Measurements from ENCODE around the gene FA2H.
"Not testable (repeated sequence)": the region's sequence is repeated elsewhere in the genome, so short reads cannot be mapped to it uniquely, and the experiment has no call there.

The FA2H gene

DNA sequence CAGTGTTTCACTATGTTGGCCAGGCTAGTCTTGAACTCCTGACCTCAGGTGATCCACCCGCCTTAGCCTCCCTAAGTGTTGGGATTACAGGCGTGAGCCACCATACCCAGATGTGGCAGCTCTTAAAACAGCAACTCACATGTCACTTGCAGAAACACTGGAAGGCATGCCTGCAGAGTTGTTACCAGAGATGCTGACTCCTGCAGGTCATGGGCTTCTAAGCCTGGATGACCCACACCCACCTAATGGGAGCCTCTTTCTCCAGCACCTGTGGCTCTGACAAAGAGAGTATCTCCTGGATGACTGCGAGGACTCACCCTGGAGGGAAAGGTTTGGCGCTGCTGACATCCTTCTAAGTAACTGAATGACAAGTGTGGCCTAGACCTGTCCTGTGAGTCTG lies 96.8 kb downstream of the FA2H start:
- no peak for DNase-seq (ENCODE audit: low spot score)

DNA sequence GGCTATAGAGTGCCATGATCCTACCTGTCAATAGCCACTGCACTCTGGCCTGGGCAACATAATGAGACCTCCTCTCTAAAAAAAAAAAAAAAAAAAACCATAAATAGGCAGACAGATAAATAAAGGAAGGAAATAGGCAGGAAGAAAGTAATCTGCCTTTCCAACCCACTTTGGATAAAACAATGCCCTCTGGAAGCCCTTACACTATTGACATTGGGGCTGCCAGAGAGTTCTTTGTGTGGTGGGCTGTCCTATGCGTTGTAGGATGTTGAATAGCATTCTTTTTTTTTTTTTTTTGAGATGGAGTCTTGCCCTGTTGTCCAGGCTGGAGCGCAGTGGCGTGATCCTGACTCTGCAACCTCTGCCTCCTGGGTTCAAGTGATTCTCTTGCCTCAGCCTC lies 100.7 kb downstream of the FA2H start:
- no peak for DNase-seq (ENCODE audit: low spot score)

DNA sequence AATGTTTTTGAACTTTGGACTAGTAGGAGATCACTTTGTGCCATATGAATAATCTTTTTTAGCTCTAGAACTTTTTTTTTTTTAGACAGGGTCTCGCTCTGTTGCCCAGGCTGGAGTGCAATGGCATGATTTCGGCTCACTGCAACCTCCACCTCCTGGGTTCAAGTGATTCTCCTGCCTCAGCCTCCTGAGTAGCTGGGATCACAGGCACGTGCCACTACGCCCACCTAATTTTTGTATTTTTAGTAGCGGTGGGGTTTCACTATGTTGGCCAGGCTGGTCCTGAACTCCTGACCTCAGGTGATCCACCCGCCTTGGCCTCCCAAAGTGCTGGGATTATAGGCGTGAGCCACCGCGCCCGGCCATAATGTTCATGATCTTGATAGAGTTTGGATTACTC lies 105.7 kb downstream of the FA2H start:
- not testable (repeated sequence) for DNase-seq (ENCODE audit: low spot score)

DNA sequence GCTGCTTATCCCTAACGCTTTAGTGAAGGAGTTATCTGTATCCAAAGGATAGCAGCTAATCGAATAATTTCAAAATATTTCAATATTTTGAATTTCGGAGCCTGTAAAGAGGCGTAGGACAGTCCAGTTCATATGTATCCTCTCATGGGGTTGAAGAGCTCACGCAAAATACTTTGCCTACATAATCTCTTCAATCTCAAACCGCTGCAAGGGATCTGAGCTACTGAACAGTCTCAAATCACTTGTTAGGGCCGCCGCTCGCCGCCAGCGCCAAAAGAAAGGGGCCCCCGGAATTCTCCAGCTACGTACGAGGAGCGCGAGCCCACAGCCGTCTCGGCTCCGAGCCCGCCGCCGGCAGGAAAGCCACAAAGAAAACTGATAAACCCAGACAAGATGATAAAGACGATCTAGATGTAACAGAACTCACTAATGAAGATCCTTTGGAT lies 107.3 kb downstream of the FA2H start:
- peak; percentile 6 for DNase-seq (ENCODE audit: low spot score)

DNA sequence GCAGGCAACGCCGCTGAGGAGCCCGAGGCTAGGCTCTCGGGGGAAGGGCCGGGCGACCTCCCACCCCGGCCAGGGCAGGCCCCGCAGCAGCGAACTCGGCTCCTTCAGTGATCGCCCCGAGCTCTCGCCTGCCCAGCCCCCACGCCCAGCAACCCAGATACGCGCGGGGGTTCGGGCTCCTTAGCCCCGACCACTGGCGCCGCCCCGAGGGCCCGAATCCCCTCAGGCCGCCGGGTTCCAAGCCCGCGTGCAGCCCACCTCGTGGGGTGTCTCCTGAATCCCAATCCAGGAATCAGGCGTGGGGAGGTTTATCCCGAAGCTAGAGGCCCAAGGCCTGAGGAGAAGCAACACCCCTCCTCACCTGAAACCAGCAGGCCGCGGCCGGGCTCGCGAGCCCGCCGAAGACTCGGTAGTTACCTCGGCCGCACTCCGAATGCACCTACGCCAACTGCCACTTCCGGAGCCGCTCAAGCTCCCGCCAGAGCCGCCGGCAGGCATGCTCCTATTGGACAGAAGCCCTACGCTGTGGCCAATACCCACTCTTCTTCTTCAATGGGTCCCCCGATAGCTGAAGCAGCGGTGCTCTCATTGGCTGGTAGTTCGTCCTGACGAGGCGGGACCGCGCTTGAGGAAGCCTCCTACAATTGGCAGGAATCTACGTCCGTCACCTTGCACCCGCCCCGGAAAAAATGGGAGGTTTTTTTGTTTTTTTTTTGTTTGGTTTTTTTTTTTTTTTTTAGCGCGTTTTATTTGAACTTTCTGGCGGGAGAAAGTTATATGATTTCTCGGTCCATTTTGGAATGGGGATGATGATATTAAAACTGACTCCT lies 108.0 kb downstream of the FA2H start, which contains the start of gene RFWD3:
TSS of gene RFWD3 (minus strand) at position 453 of the 830 bp plus-strand sequence. CDS start 5,428 bp downstream, outside the sequence.
- peak; percentile 98 for DNase-seq (ENCODE audit: low spot score)

DNA sequence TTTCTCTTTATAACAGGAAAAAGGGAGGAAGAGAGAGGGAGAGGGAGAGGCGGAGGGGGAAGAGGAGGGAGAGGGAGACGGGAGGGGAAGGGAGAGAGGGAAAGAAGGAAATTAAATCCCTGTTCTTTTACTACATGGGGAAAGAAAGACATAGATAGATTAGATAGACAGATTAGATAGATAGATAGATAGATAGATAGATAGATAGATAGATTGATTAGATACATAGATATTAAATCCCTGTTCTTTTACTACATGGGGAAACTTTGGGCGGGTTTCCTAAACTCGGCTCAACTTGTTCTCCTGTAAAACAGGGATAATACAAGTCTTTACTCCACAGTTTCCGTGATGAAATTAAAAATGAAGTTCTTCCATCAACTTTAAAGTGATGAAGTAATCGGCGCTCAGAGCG lies 108.6 kb downstream of the FA2H start:
- no peak for DNase-seq (ENCODE audit: low spot score)

Data from LoVo (cell line).